ENCODE results near the gene TIMM17B. TPM values are rescaled to one million over a fixed set of nuclear protein-coding genes. Genes with fewer than 3 reads are reported as not detected.
A peak's percentile ranks its signal among the peaks of the same experiment; 100 is the strongest.
"Not testable (repeated sequence)": the region's sequence is repeated elsewhere in the genome, so short reads cannot be mapped to it uniquely, and the experiment has no call there.

TIMM17B gene
- total RNA-seq, 5 donors from 2014 or later (not counting 1 experiment from before 2014, with no cell fraction given) = 40.5 to 52.1 (median 49.3) TPM

GRCh38 chrX:48854121-48854804 lies 43.3 kb downstream of the TIMM17B start:
- H3K36me3 Mint-ChIP-seq; H3K9me3 ChIP-seq; DNase-seq; H3K4me3 Mint-ChIP-seq; H3K27ac ChIP-seq (ENCODE audit: low read length); H3K9me3 Mint-ChIP-seq; H3K4me1 ChIP-seq (ENCODE audit: control insufficient read depth in 1 of 2, extremely low read depth in 1 of 2, insufficient read depth in 2 of 2, low read length in 2 of 2); ATAC-seq (replicated peaks in 1 of 4); H3K4me1 Mint-ChIP-seq; H3K36me3 ChIP-seq (ENCODE audit: control insufficient read depth in 2 of 2, extremely low read depth in 1 of 2, insufficient read depth in 1 of 2, low read length in 1 of 2); H3K27me3 ChIP-seq (replicated peaks in 1 of 2; ENCODE audit: control insufficient read depth in 2 of 2, extremely low read depth in 1 of 2, insufficient read depth in 2 of 2, low read length in 1 of 2); H3K27ac Mint-ChIP-seq; H3K4me3 ChIP-seq (ENCODE audit: control insufficient read depth in 1 of 2, extremely low read depth in 1 of 2, low read length in 1 of 2); CTCF ChIA-PET: not testable (repeated sequence)
- POLR2A ChIA-PET = interaction anchor here in 1 of 2 donors (0.7 kb wide), 1 partner anchor 265 kb away, joined by 3 read pairs; no protein-coding TSS in a partner anchor
- H3K27me3 Mint-ChIP-seq = peaks cover 10 to 27% of the 10 kb centered on the region in 2 donors
- 98% methylated on average over 5 of the region's 12 CpGs for WGBS (ENCODE audit: insufficient coverage)

GRCh38 chrX:48853494-48853893 lies 44.1 kb downstream of the TIMM17B start:
- H3K27me3 ChIP-seq (replicated peaks in 1 of 2; ENCODE audit: control insufficient read depth in 2 of 2, extremely low read depth in 1 of 2, insufficient read depth in 2 of 2, low read length in 1 of 2); ATAC-seq (replicated peaks in 1 of 4); H3K4me3 Mint-ChIP-seq; H3K9me3 ChIP-seq; POLR2A ChIA-PET; H3K27ac Mint-ChIP-seq; H3K36me3 ChIP-seq (ENCODE audit: control insufficient read depth in 2 of 2, extremely low read depth in 1 of 2, insufficient read depth in 1 of 2, low read length in 1 of 2); H3K4me1 ChIP-seq (ENCODE audit: control insufficient read depth in 1 of 2, extremely low read depth in 1 of 2, insufficient read depth in 2 of 2, low read length in 2 of 2); H3K9me3 Mint-ChIP-seq; H3K36me3 Mint-ChIP-seq; DNase-seq; H3K4me3 ChIP-seq (ENCODE audit: control insufficient read depth in 1 of 2, extremely low read depth in 1 of 2, low read length in 1 of 2); CTCF ChIA-PET; H3K27ac ChIP-seq (ENCODE audit: low read length): not testable (repeated sequence)
- Mint-ChIP-seq H3K27me3 (peaks cover 10 to 31% of the 10 kb centered on the region in 2 donors), H3K4me1 (peaks cover 7 to 12% (median 8%) of the 10 kb centered on the region in 3 donors)

- H3K9me3 Mint-ChIP-seq = no peaks in the 10 kb centered on the region
- peaks cover 0 to 6% of the 10 kb centered on the region in 2 experiments for H3K27me3 ChIP-seq (replicated peaks in 1 of 2; ENCODE audit: control insufficient read depth in 2 of 2, extremely low read depth in 1 of 2, insufficient read depth in 2 of 2, low read length in 1 of 2)
- ChIA-PET CTCF (interaction anchor here in 1 of 2 donors (0.6 kb wide), 1 partner anchor 133 kb away, joined by 3 read pairs; no protein-coding TSS in a partner anchor), POLR2A (no interaction called here)
- H3K9me3 ChIP-seq = no peaks in the 10 kb centered on the region
- 67% methylated on average over 5 of the region's 7 CpGs for WGBS (ENCODE audit: insufficient coverage)
- no peaks in the 10 kb centered on the region for H3K36me3 Mint-ChIP-seq
- H3K4me1 ChIP-seq (ENCODE audit: control insufficient read depth in 1 of 2, extremely low read depth in 1 of 2, insufficient read depth in 2 of 2, low read length in 2 of 2) = peaks cover 0 to 3% of the 10 kb centered on the region in 2 experiments
- H3K27ac Mint-ChIP-seq = no peak overlapping the region
- H3K36me3 ChIP-seq (ENCODE audit: control insufficient read depth in 2 of 2, extremely low read depth in 1 of 2, insufficient read depth in 1 of 2, low read length in 1 of 2) = no peaks in the 10 kb centered on the region
- H3K27ac ChIP-seq (ENCODE audit: low read length) = no peak overlapping the region
- H3K4me1 Mint-ChIP-seq = peaks cover 7 to 12% (median 8%) of the 10 kb centered on the region in 3 donors
- no peak overlapping the region for H3K4me3 Mint-ChIP-seq
- H3K27me3 Mint-ChIP-seq = peaks cover 10 to 31% of the 10 kb centered on the region in 2 donors
- DNase-seq = no peak
- ATAC-seq (replicated peaks in 1 of 4) = no peak
- no peak overlapping the region for H3K4me3 ChIP-seq (ENCODE audit: control insufficient read depth in 1 of 2, extremely low read depth in 1 of 2, low read length in 1 of 2)
Measured at GRCh38 chrX:48852857-48853256, 44.7 kb downstream of the TIMM17B start.

- H3K9me3 Mint-ChIP-seq = no peaks in the 10 kb centered on the region
- Histone ChIP-seq H3K27me3 (replicated peaks in 1 of 2; ENCODE audit: control insufficient read depth in 2 of 2, extremely low read depth in 1 of 2, insufficient read depth in 2 of 2, low read length in 1 of 2) (peaks cover 0 to 5% of the 10 kb centered on the region in 2 experiments), H3K27ac (ENCODE audit: low read length) (no peak overlapping the region), H3K4me3 (ENCODE audit: control insufficient read depth in 1 of 2, extremely low read depth in 1 of 2, low read length in 1 of 2) (no peak overlapping the region), H3K4me1 (ENCODE audit: control insufficient read depth in 1 of 2, extremely low read depth in 1 of 2, insufficient read depth in 2 of 2, low read length in 2 of 2) (peaks cover 0 to 3% of the 10 kb centered on the region in 2 experiments), H3K9me3 (no peaks in the 10 kb centered on the region), H3K36me3 (ENCODE audit: control insufficient read depth in 2 of 2, extremely low read depth in 1 of 2, insufficient read depth in 1 of 2, low read length in 1 of 2) (no peaks in the 10 kb centered on the region)
- ChIA-PET CTCF (interaction anchor here in 1 of 2 donors (1.7 kb wide), 1 partner anchor 200 kb away, joined by 4 read pairs; no protein-coding TSS in a partner anchor), POLR2A (no interaction called here)
- H3K36me3 Mint-ChIP-seq = no peaks in the 10 kb centered on the region
- H3K27me3 Mint-ChIP-seq = peaks cover 2 to 15% of the 10 kb centered on the region in 2 donors
- DNase-seq (peak in 1 of 35 experiments; percentile 12), ATAC-seq (replicated peaks in 1 of 4) (peak in 3 of 4 experiments; percentile 29 to 62 (median 38))
- WGBS (ENCODE audit: insufficient coverage) = no CpG with 5 or more reads among the region's 1 CpG
- peaks cover 7 to 10% (median 8%) of the 10 kb centered on the region in 3 donors for H3K4me1 Mint-ChIP-seq
- H3K27ac Mint-ChIP-seq = no peak overlapping the region
- H3K4me3 Mint-ChIP-seq = peak overlapping the region in 1 of 3 donors; percentile 10
Measured at GRCh38 chrX:48848847-48849246, 48.7 kb downstream of the TIMM17B start.

Other genes starting within 250 kb of the TIMM17B start
- 100 to 1,000 TPM in 3 of 5 donors, 10 to 100 TPM in 2; 92.0 to 118 (median 103) TPM for gene WAS, start 214.0 kb downstream of the TIMM17B start, total RNA-seq
- gene SUV39H1, start 201.0 kb downstream of the TIMM17B start, total RNA-seq = 10 to 100 TPM in 3 of 5 donors, 1 to 10 TPM in 2; 7.6 to 12.0 (median 10.6) TPM
- not detected for gene GLOD5, start 136.0 kb downstream of the TIMM17B start, total RNA-seq
- gene GATA1, start 111.2 kb downstream of the TIMM17B start, total RNA-seq = under 1 TPM; 0.23 to 0.64 (median 0.43) TPM
- gene HDAC6, start 95.7 kb downstream of the TIMM17B start, total RNA-seq = 100 to 1,000 TPM; 106 to 121 (median 113) TPM
- gene ERAS, start 71.3 kb downstream of the TIMM17B start, total RNA-seq = not detected
- gene PCSK1N, start 62.2 kb downstream of the TIMM17B start, total RNA-seq = 10 to 100 TPM in 2 of 5 donors, 1 to 10 TPM in 3; 5.0 to 11.4 (median 9.1) TPM
- 10 to 100 TPM; 62.5 to 79.5 (median 73.9) TPM for gene PQBP1, start 162 bp upstream of the TIMM17B start, total RNA-seq
- 10 to 100 TPM; 14.2 to 35.1 (median 16.2) TPM for gene SLC35A2, start 13.9 kb upstream of the TIMM17B start, total RNA-seq
- 100 to 1,000 TPM; 152 to 325 (median 160) TPM for gene PIM2, start 21.3 kb upstream of the TIMM17B start, total RNA-seq
- 10 to 100 TPM; 87.2 to 92.5 (median 89.7) TPM for gene OTUD5, start 59.8 kb upstream of the TIMM17B start, total RNA-seq
- 1 to 10 TPM in 4 of 5 donors, under 1 TPM in 1; 0.85 to 3.7 (median 2.6) TPM for gene KCND1, start 74.1 kb upstream of the TIMM17B start, total RNA-seq
- 100 to 1,000 TPM in 3 of 5 donors, 10 to 100 TPM in 2; 85.2 to 123 (median 104) TPM for gene GRIPAP1, start 104.5 kb upstream of the TIMM17B start, total RNA-seq
- gene TFE3, start 145.6 kb upstream of the TIMM17B start, total RNA-seq = 10 to 100 TPM; 34.3 to 38.8 (median 35.6) TPM
- 10 to 100 TPM in 2 of 5 donors, 1 to 10 TPM in 3; 8.5 to 14.9 (median 9.1) TPM for gene CCDC120, start 161.2 kb upstream of the TIMM17B start, total RNA-seq
- gene PRAF2, start 176.2 kb upstream of the TIMM17B start, total RNA-seq = 10 to 100 TPM; 17.5 to 34.5 (median 34.0) TPM
- gene WDR45, start 182.1 kb upstream of the TIMM17B start, total RNA-seq = 100 to 1,000 TPM in 3 of 5 donors, 10 to 100 TPM in 2; 66.2 to 134 (median 112) TPM
- gene GPKOW, start 226.0 kb upstream of the TIMM17B start, total RNA-seq = 10 to 100 TPM; 16.5 to 25.9 (median 23.1) TPM

Data from T-cell (primary cell).